Neural cell (in vitro differentiated cells): ENCODE results near the gene EQTN.

ENCODE experiments used
- EP300 ChIP-seq: fragments of 450-650 bp; conservative IDR thresholded peaks from 2 replicates; pipeline ENCODE4 v1.6.1; 2014; ENCODE audit warnings: antibody characterized with exemption, mild to moderate bottlenecking, moderate library complexity; ENCODE audit not compliant: poor library complexity, severe bottlenecking
- MXI1 ChIP-seq: fragments of 450-650 bp; conservative IDR thresholded peaks from 2 replicates; pipeline ENCODE4 v1.6.1; 2014; ENCODE audit warnings: antibody characterized with exemption, mild to moderate bottlenecking; ENCODE audit not compliant: poor library complexity, severe bottlenecking
- POLR2AphosphoS5 ChIP-seq: IDR thresholded peaks from 2 replicates; pipeline ENCODE4 v1.6.1; 2012
- RAD21 ChIP-seq: fragments of 450-650 bp; conservative IDR thresholded peaks from 2 replicates; pipeline ENCODE4 v1.6.1; 2014; ENCODE audit warnings: antibody characterized with exemption, mild to moderate bottlenecking, moderate library complexity
- TAF1 ChIP-seq: IDR thresholded peaks from 2 replicates; pipeline ENCODE4 v1.6.1; 2012; ENCODE audit warnings: low read depth
- TF ChIP-seq, protein P1 (sequence below): fragments of 450-650 bp; IDR thresholded peaks from 2 replicates; pipeline ENCODE4 v1.5.1; 2014; ENCODE audit warnings: antibody characterized with exemption, mild to moderate bottlenecking, moderate library complexity; ENCODE audit not compliant: poor library complexity, severe bottlenecking
- TF ChIP-seq, protein P2 (sequence below): IDR thresholded peaks from 2 replicates; pipeline ENCODE4 v1.6.1; 2012; ENCODE audit warnings: borderline replicate concordance

DNA sequence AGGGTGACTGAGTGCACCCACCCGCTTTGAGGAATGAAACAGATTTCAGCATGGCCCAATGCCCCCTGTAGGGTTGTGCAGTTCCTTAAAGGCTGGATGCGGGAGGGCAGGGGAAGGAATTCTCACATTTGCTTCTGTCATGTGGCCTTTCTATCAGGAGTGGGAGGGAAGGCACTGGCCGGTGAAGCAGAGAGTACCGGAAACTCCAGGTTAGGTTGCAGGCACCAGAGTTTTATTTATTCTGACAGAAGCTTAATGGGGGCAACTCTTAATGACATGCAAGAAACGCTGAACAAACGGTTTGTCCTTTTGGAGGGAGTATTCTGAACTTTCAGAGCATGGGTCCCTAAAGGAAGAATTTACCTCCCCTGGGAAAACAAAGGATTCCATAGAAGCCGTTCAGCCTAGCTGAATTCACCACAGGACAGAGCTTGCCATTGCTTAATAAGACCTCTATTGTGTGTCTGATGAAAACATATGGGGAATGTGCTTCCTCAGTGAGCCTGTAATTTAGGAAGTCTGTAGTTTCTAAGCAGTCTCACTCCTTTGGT, 44.1 kb upstream of the EQTN start:
- no peak for TF ChIP-seq MXI1
- TF ChIP-seq POLR2AphosphoS5 = no peak
- TF ChIP-seq, protein P1, sequence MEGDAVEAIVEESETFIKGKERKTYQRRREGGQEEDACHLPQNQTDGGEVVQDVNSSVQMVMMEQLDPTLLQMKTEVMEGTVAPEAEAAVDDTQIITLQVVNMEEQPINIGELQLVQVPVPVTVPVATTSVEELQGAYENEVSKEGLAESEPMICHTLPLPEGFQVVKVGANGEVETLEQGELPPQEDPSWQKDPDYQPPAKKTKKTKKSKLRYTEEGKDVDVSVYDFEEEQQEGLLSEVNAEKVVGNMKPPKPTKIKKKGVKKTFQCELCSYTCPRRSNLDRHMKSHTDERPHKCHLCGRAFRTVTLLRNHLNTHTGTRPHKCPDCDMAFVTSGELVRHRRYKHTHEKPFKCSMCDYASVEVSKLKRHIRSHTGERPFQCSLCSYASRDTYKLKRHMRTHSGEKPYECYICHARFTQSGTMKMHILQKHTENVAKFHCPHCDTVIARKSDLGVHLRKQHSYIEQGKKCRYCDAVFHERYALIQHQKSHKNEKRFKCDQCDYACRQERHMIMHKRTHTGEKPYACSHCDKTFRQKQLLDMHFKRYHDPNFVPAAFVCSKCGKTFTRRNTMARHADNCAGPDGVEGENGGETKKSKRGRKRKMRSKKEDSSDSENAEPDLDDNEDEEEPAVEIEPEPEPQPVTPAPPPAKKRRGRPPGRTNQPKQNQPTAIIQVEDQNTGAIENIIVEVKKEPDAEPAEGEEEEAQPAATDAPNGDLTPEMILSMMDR = no peak
- TF ChIP-seq TAF1 = no peak
- no peak for TF ChIP-seq RAD21
- TF ChIP-seq EP300 = no peak
- TF ChIP-seq, protein P2, sequence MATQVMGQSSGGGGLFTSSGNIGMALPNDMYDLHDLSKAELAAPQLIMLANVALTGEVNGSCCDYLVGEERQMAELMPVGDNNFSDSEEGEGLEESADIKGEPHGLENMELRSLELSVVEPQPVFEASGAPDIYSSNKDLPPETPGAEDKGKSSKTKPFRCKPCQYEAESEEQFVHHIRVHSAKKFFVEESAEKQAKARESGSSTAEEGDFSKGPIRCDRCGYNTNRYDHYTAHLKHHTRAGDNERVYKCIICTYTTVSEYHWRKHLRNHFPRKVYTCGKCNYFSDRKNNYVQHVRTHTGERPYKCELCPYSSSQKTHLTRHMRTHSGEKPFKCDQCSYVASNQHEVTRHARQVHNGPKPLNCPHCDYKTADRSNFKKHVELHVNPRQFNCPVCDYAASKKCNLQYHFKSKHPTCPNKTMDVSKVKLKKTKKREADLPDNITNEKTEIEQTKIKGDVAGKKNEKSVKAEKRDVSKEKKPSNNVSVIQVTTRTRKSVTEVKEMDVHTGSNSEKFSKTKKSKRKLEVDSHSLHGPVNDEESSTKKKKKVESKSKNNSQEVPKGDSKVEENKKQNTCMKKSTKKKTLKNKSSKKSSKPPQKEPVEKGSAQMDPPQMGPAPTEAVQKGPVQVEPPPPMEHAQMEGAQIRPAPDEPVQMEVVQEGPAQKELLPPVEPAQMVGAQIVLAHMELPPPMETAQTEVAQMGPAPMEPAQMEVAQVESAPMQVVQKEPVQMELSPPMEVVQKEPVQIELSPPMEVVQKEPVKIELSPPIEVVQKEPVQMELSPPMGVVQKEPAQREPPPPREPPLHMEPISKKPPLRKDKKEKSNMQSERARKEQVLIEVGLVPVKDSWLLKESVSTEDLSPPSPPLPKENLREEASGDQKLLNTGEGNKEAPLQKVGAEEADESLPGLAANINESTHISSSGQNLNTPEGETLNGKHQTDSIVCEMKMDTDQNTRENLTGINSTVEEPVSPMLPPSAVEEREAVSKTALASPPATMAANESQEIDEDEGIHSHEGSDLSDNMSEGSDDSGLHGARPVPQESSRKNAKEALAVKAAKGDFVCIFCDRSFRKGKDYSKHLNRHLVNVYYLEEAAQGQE = no peak
